Measurements from ENCODE around the gene GFER. TPM values are rescaled to one million over a fixed set of nuclear protein-coding genes. Genes with fewer than 3 reads are reported as not detected.

The GFER gene
- total and polyA plus RNA-seq, 9 of the 15 experiments (the other 6 are each of a cell fraction or from before 2014, with no cell fraction given), result 4.3 to 53.7 (median 19.8) TPM

DNA sequence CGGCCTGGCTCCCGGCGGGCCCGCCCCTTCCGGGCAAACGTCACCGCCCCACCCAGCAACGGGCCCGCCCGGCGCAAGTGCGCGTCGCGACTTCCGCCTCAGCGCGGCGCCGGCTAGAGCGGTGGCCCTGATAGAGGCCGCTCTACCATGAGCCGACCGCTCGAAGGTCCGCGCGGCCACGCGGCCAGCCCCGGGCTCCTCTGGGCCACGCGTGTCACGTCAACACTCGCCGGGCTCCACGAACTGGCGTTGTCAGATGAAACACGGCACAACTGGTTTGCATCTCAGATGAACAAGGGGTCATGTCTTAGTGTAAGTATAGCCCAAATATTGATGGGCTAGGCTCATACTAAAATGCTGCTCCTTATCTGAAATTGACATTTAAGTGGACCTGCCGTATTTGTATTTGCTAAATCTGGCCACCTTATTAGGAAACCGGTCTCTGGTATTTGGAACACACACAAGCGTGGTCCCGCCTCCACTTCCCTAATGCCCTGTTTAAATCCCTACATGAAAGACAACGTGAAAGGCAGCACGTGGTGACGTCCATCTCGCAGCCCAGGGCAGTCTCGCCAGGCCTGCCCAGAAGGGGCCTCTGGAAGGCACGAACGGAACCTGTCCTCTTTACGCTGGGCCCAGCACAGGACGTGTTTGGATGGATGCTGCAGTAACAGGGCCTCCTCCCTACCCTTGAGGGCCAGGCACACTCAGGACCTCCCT lies 26.0 kb downstream of the GFER start, which contains the start of gene ZNF598 (continued):
- TF ChIP-seq, protein P1, sequence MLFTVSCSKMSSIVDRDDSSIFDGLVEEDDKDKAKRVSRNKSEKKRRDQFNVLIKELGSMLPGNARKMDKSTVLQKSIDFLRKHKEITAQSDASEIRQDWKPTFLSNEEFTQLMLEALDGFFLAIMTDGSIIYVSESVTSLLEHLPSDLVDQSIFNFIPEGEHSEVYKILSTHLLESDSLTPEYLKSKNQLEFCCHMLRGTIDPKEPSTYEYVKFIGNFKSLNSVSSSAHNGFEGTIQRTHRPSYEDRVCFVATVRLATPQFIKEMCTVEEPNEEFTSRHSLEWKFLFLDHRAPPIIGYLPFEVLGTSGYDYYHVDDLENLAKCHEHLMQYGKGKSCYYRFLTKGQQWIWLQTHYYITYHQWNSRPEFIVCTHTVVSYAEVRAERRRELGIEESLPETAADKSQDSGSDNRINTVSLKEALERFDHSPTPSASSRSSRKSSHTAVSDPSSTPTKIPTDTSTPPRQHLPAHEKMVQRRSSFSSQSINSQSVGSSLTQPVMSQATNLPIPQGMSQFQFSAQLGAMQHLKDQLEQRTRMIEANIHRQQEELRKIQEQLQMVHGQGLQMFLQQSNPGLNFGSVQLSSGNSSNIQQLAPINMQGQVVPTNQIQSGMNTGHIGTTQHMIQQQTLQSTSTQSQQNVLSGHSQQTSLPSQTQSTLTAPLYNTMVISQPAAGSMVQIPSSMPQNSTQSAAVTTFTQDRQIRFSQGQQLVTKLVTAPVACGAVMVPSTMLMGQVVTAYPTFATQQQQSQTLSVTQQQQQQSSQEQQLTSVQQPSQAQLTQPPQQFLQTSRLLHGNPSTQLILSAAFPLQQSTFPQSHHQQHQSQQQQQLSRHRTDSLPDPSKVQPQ (CRISPR knock-in tag; IDR thresholded peaks at IDR 0.05; ENCODE audit: borderline replicate concordance), result no peak
- TF ChIP-seq MYC (IDR thresholded peaks at IDR 0.05; ENCODE audit: low read depth, low read length), result peak; percentile 99
- peak; percentile 98 for TF ChIP-seq MYC (CRISPR knock-in tag; IDR thresholded peaks at IDR 0.05; ENCODE audit: borderline replicate concordance, low read depth)
- no peak; the same call in 1 of the 2 replicates for TF ChIP-seq HDAC8 (tag; IDR thresholded peaks at IDR 0.05)
- no peak for TF ChIP-seq FOXJ3 (CRISPR knock-in tag; IDR thresholded peaks at IDR 0.05)
- no peak for TF ChIP-seq PCBP1 (IDR thresholded peaks at IDR 0.05; ENCODE audit: low read depth, low read length, poor library complexity, severe bottlenecking)
- TF ChIP-seq MAFG (tag; conservative IDR thresholded peaks at IDR 0.05), result no peak
- no peak for TF ChIP-seq MAFF (IDR thresholded peaks at IDR 0.05; ENCODE audit: low read length)
- TF ChIP-seq TCF3 (CRISPR knock-in tag; IDR thresholded peaks at IDR 0.05), result peak; percentile 18; the same call in 1 of the 2 replicates
- peak; percentile 98 for TF ChIP-seq GABPA (tag; conservative IDR thresholded peaks at IDR 0.05; ENCODE audit: low read depth)
- no peak for TF ChIP-seq EZH2 (IDR thresholded peaks at IDR 0.05; ENCODE audit: borderline replicate concordance, low read depth, low read length)
- TF ChIP-seq PHF8 (IDR thresholded peaks at IDR 0.05; ENCODE audit: borderline replicate concordance, low read length), result peak; percentile 98
- TF ChIP-seq GABPB1 (CRISPR knock-in tag; IDR thresholded peaks at IDR 0.05), result peak; percentile 90
- TF ChIP-seq, protein P2, sequence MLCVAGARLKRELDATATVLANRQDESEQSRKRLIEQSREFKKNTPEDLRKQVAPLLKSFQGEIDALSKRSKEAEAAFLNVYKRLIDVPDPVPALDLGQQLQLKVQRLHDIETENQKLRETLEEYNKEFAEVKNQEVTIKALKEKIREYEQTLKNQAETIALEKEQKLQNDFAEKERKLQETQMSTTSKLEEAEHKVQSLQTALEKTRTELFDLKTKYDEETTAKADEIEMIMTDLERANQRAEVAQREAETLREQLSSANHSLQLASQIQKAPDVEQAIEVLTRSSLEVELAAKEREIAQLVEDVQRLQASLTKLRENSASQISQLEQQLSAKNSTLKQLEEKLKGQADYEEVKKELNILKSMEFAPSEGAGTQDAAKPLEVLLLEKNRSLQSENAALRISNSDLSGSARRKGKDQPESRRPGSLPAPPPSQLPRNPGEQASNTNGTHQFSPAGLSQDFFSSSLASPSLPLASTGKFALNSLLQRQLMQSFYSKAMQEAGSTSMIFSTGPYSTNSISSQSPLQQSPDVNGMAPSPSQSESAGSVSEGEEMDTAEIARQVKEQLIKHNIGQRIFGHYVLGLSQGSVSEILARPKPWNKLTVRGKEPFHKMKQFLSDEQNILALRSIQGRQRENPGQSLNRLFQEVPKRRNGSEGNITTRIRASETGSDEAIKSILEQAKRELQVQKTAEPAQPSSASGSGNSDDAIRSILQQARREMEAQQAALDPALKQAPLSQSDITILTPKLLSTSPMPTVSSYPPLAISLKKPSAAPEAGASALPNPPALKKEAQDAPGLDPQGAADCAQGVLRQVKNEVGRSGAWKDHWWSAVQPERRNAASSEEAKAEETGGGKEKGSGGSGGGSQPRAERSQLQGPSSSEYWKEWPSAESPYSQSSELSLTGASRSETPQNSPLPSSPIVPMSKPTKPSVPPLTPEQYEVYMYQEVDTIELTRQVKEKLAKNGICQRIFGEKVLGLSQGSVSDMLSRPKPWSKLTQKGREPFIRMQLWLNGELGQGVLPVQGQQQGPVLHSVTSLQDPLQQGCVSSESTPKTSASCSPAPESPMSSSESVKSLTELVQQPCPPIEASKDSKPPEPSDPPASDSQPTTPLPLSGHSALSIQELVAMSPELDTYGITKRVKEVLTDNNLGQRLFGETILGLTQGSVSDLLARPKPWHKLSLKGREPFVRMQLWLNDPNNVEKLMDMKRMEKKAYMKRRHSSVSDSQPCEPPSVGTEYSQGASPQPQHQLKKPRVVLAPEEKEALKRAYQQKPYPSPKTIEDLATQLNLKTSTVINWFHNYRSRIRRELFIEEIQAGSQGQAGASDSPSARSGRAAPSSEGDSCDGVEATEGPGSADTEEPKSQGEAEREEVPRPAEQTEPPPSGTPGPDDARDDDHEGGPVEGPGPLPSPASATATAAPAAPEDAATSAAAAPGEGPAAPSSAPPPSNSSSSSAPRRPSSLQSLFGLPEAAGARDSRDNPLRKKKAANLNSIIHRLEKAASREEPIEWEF (CRISPR knock-in tag; IDR thresholded peaks at IDR 0.05), result 0 out of 2 replicates have a peak, but pooled peaks have one; percentile 13
- TF ChIP-seq ZNF24 (IDR thresholded peaks at IDR 0.05), result peak; percentile 15; the same call in 1 of the 2 replicates
- peak; percentile 77 for TF ChIP-seq CTBP1 (IDR thresholded peaks at IDR 0.05; ENCODE audit: borderline replicate concordance)
- TF ChIP-seq ARID2 (IDR thresholded peaks at IDR 0.05), result no peak
- no peak for TF ChIP-seq ZNF551 (CRISPR knock-in tag; IDR thresholded peaks at IDR 0.05)
- no peak for TF ChIP-seq SMAD3 (CRISPR knock-in tag; conservative IDR thresholded peaks at IDR 0.05)
- TF ChIP-seq MTA3 (IDR thresholded peaks at IDR 0.05; ENCODE audit: borderline replicate concordance), result peak; percentile 90
- no peak for TF ChIP-seq ZNF77 (CRISPR knock-in tag; IDR thresholded peaks at IDR 0.05)
